Upper lobe of left lung (tissue), 6 donors: Measurements from ENCODE around the gene TCERG1. TPM values are rescaled to one million over a fixed set of nuclear protein-coding genes. Genes with fewer than 3 reads are reported as not detected.

ENCODE experiments used
- ATAC-seq, 2 donors: fragments of 200-7000 bp; cut with Tn5 transposase; one replicate each; pipeline ENCODE4 v1.9.1; 2022; ENCODE audit warnings: mild to moderate bottlenecking in 2 of 2, moderate library complexity in 2 of 2; ENCODE audit not compliant: low FRiP score in 2 of 2
- DNase-seq, 2 donors: peaks; one replicate each; pipeline ENCODE4 v3.0.0-alpha.2; 2019 to 2020
- H3K27ac ChIP-seq, 4 donors: fragments of 200-600 bp; sonication (generic); one replicate each; pipeline ENCODE4 v1.5.1; 2016 to 2019
- H3K27me3 ChIP-seq, 4 donors: fragments of 200-600 bp; sonication (generic); one replicate each; pipeline ENCODE4 v1.5.1; 2017 to 2019
- H3K36me3 ChIP-seq, 4 donors: fragments of 200-600 bp; sonication (generic); one replicate each; pipeline ENCODE4 v1.5.1; 2016 to 2019
- H3K4me1 ChIP-seq, 4 donors: fragments of 200-600 bp; sonication (generic); one replicate each; pipeline ENCODE4 v1.5.1; 2018 to 2019
- H3K4me3 ChIP-seq, 4 donors: fragments of 200-600 bp; sonication (generic); one replicate each; pipeline ENCODE4 v1.5.1; 2017 to 2019; ENCODE audit warnings: mild to moderate bottlenecking in 2 of 4, moderate library complexity in 1 of 4
- H3K9me3 ChIP-seq, 4 donors: fragments of 200-600 bp; sonication (generic); one replicate each; pipeline ENCODE4 v1.5.1; 2018 to 2019
- CTCF ChIP-seq, 6 experiments: fragments of 450-650 bp in 4 of 6; fragments of 200-600 bp in 2 of 6; sonication (generic) in 2 of 6; IDR thresholded peaks; one replicate each; pipeline ENCODE4 v1.5.1; 2016 to 2019; ENCODE audit warnings: antibody characterized with exemption in 6 of 6
- EP300 ChIP-seq, 4 donors: sonication (generic); formaldehyde crosslinking; IDR thresholded peaks; one replicate each; pipeline ENCODE4 v1.5.1; 2017; ENCODE audit warnings: antibody characterized with exemption in 4 of 4, control low read depth in 2 of 4
- POLR2A ChIP-seq, 4 donors: fragments of 450-650 bp; IDR thresholded peaks; one replicate each; pipeline ENCODE4 v1.5.1; 2016 to 2017; ENCODE audit warnings: antibody characterized with exemption in 4 of 4, mild to moderate bottlenecking in 2 of 4
- POLR2AphosphoS5 ChIP-seq, 2 donors: sonication (generic); formaldehyde crosslinking; IDR thresholded peaks; one replicate each; pipeline ENCODE4 v1.5.1; 2017; ENCODE audit warnings: antibody characterized with exemption in 2 of 2
- WGBS, 2 donors: methylation state at CpG; one replicate each; pipeline ENCODE4 v1.1.5; 2017 to 2018; 5-methylcytosine and 5-hydroxymethylcytosine counted together
- total RNA-seq, 6 donors: library from RNA; depleted of rRNA in 4 of 6; stranded (reverse); fragments of >200 nt in 4 of 6; gene quantifications; one replicate each; pipeline versions ENCODE4 v1.1.0 to v1.2.1, GENCODE V29; 2016 to 2021
- donor health status: DM: no; HTN: no; CAD: no; lungs with moderate emphysema.
- donor health status: DM: no; HTN: yes; CAD: no; lungs with severe emphysema.

TCERG1 gene
- total RNA-seq, 6 donors from 2014 or later: 34.3 to 110 (median 53.3) TPM

DNA sequence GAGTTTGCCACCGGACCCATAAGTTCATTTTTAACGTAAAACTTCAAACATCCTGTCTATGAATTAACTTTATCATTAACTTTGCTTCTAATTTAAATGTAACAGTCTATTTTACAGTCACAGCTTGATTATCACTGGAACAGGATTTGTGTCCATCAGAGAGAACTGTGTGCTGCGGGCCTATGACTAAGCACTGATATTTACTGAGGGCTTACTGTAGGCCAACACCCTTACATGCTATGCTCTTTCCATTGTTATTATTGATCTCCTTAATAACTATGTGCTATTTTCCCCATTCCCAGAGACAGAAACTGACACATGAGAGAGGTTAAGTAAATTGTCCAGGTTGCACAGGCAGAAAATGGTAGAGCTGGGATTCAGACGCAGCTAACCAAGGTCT lies 92.8 kb downstream of the TCERG1 start:
- TF ChIP-seq POLR2AphosphoS5 (IDR thresholded peaks at IDR 0.05) (no peak), POLR2A (IDR thresholded peaks at IDR 0.05) (no peak), CTCF (IDR thresholded peaks at IDR 0.05) (no peak), EP300 (IDR thresholded peaks at IDR 0.05) (no peak)
- no peak overlapping the region for H3K27ac ChIP-seq
- H3K27me3 ChIP-seq: no peaks in the 10 kb centered on the region
- DNase-seq: no peak
- WGBS, 2 donors: 92 to 94% methylated on average over 4 of the region's 4 CpGs
- H3K9me3 ChIP-seq: no peaks in the 10 kb centered on the region
- H3K4me1 ChIP-seq: no peaks in the 10 kb centered on the region
- no peak for ATAC-seq
- no peak overlapping the region for H3K4me3 ChIP-seq
- H3K36me3 ChIP-seq: no peaks in the 10 kb centered on the region

DNA sequence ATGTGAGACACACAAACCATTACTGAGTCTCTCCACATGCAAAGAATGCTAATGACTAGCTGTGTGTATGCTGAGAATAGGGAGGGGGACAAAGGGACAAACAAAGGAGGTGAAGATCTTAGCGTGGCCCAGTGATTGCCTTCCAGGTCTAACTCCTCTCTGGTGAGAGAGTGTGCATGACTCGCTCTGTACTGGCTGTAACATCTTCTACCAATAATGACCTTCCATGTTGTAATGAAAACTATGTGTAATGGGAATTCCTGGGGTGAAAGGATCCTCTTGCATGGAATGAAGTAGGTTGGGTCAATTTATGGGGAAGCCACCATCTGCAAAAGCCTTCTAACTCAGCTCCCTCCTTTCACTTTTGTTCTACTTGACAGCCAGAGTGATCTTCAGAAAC lies 93.3 kb downstream of the TCERG1 start:
- Histone ChIP-seq H3K4me3 (no peak overlapping the region), H3K27ac (no peak overlapping the region), H3K9me3 (no peaks in the 10 kb centered on the region), H3K27me3 (no peaks in the 10 kb centered on the region), H3K36me3 (no peaks in the 10 kb centered on the region), H3K4me1 (no peaks in the 10 kb centered on the region)
- DNase-seq: no peak
- no peak for ATAC-seq
- no peak for TF ChIP-seq POLR2A (IDR thresholded peaks at IDR 0.05)
- no peak for TF ChIP-seq POLR2AphosphoS5 (IDR thresholded peaks at IDR 0.05)
- TF ChIP-seq CTCF (IDR thresholded peaks at IDR 0.05): no peak
- no peak for TF ChIP-seq EP300 (IDR thresholded peaks at IDR 0.05)
- WGBS, 2 donors: 67 to 75% methylated on average over 2 of the region's 2 CpGs

DNA sequence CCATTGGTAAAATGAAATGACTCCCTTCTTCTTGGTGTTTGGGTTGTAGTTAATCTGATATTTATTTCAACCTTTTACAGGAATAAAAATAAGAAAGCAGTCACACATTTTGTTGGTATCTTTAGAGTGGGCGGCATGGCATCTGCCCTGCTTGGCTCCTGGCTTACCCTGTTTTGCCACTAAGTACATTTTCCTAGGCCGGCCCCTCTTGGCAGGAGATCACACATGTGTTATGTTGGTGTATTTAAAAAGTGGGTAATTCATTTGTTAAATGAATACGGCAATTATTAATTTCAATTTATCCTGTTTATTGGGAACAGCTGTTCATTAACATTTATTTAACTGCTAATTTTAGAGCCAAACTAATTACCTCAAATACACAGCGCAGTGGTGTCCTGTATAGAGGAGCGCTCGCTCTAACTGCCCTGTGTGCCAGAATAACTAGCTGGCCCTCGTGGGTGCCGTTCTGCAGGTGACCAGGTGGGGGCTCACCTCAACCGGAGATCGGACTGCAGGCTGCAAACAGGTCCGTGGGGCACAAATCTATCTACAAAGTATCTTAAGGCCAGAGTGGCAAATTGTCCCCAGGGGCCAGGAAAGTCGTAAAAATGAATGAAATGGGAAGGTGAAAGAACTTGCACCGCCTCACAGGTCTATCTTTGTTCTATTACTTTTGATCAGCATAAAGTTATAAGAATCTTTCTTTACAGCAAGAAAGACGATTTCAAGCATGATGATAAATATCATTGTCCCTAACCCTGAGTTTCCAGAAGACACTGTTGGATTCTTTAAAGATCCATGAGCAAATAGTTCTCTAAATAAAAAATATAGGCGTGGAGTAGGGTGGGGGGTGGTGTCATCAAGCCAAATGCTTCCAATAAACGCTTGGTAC lies 95.1 kb downstream of the TCERG1 start:
- Histone ChIP-seq H3K27ac (no peak overlapping the region), H3K4me1 (no peaks in the 10 kb centered on the region), H3K9me3 (no peaks in the 10 kb centered on the region), H3K27me3 (no peaks in the 10 kb centered on the region), H3K36me3 (no peaks in the 10 kb centered on the region), H3K4me3 (no peak overlapping the region)
- peak; percentile 72 to 85 for ATAC-seq
- DNase-seq: peak in 1 of 2 donors; percentile 59
- peak; percentile 35 to 74 (median 66) for TF ChIP-seq CTCF (IDR thresholded peaks at IDR 0.05)
- TF ChIP-seq POLR2AphosphoS5 (IDR thresholded peaks at IDR 0.05): no peak
- 26 to 32% methylated on average over 16 of the region's 16 CpGs for WGBS, 2 donors

- ATAC-seq: no peak
- TF ChIP-seq EP300 (IDR thresholded peaks at IDR 0.05): no peak
- no peak for TF ChIP-seq CTCF (IDR thresholded peaks at IDR 0.05)
- no peak for DNase-seq
- Histone ChIP-seq H3K36me3 (no peaks in the 10 kb centered on the region), H3K9me3 (no peaks in the 10 kb centered on the region), H3K27ac (no peak overlapping the region), H3K4me3 (no peak overlapping the region), H3K4me1 (no peaks in the 10 kb centered on the region), H3K27me3 (no peaks in the 10 kb centered on the region)
Measured at GRCh38 chr5:146544232-146544631, 97.1 kb downstream of the TCERG1 start.
